ENCODE measurements around the gene TTC9C. TPM values are rescaled to one million over a fixed set of nuclear protein-coding genes. Genes with fewer than 3 reads are reported as not detected.

The TTC9C gene
- total RNA-seq (2021), result 39.7 to 48.7 TPM (median 39.8 TPM) in 3 replicates
- percentile 73 among the genes with signal in this experiment for Bru-seq, nascent RNA
- long read RNA-seq, experiment 1, transcript TTC9C-202 (3 exons, 1,080 nt), result major isoform, 25 of 33 reads
- long read RNA-seq, experiment 1, partial matches to known transcripts, result 2 of 33 reads
- long read RNA-seq, experiment 1, other reads (novel, unspliced or antisense), result 2 of 33 reads
- long read RNA-seq, experiment 2, transcript TTC9C-202 (3 exons, 1,080 nt), result major isoform, 15 of 41 reads
- long read RNA-seq, experiment 2, transcript TTC9C-206 (1 exons, 346 nt), result minor isoform, 10 of 41 reads
- long read RNA-seq, experiment 2, partial matches to known transcripts, result 0 of 41 reads
- long read RNA-seq, experiment 2, other reads (novel, unspliced or antisense), result 13 of 41 reads
- long read RNA-seq, experiment 3, transcript TTC9C-202 (3 exons, 1,080 nt), result major isoform, 32 of 58 reads
- long read RNA-seq, experiment 3, transcript TTC9C-205 (4 exons, 858 nt), result minor isoform, 13 of 58 reads
- long read RNA-seq, experiment 3, partial matches to known transcripts, result 1 of 58 reads
- long read RNA-seq, experiment 3, other reads (novel, unspliced or antisense), result 12 of 58 reads

GRCh38 chr11:62728171-62728988 lies at the start of gene TTC9C:
TTC9C (plus strand) TSS chr11:62728486; CDS start chr11:62728849, 363 bp downstream.
- DNase-seq (ENCODE audit: low spot score), result peak; percentile 78
- Mint-ChIP-seq H3K4me1 (peaks cover 25% of the 10 kb centered on the region), H3K27ac (peak within 1 kb of the TSS; percentile 100), H3K36me3 (peaks cover 33% of the 10 kb centered on the region), H3K4me3 (peak within 1 kb of the TSS; percentile 98), H3K27me3 (ENCODE audit: low read depth) (peaks cover 4% of the 10 kb centered on the region; the same call in 1 of the 2 replicates), H3K9me3 (no peaks in the 10 kb centered on the region)
- ChIA-PET CTCF (interaction anchor here (1.0 to 7.6 kb wide), 16 partner anchors 13 to 1193 kb away, joined by 3 to 59 read pairs (median 4); partner anchors contain the start of genes BSCL2, GNG3, MTA2 and POLR2G), POLR2A (interaction anchor here (1.0 to 4.2 kb wide), 13 partner anchors 19 to 154 kb away, joined by 3 to 34 read pairs (median 8); partner anchors contain the start of genes BSCL2, C11orf98, CSKMT and GNG3)
- peak; percentile 32 for ATAC-seq
- TF ChIP-seq HMGA2 (CRISPR knock-in tag; IDR thresholded peaks at IDR 0.05) (no peak), PRRX2 (CRISPR knock-in tag; IDR thresholded peaks at IDR 0.05) (no peak), NFYB (CRISPR knock-in tag; conservative IDR thresholded peaks at IDR 0.05; ENCODE audit: low read depth) (0 out of 2 replicates have a peak, but pooled peaks have one; percentile 13), TEAD1 (CRISPR knock-in tag; IDR thresholded peaks at IDR 0.05) (peak; percentile 28; the same call in 1 of the 2 replicates), ZMAT4 (CRISPR knock-in tag; IDR thresholded peaks at IDR 0.05) (no peak), OVOL2 (CRISPR knock-in tag; IDR thresholded peaks at IDR 0.05; ENCODE audit: borderline replicate concordance) (no peak), JAZF1 (CRISPR knock-in tag; IDR thresholded peaks at IDR 0.05) (no peak), IRF1 (CRISPR knock-in tag; IDR thresholded peaks at IDR 0.05) (0 out of 2 replicates have a peak, but pooled peaks have one; percentile 48), E2F1 (CRISPR knock-in tag; IDR thresholded peaks at IDR 0.05) (no peak), ZNF671 (CRISPR knock-in tag; IDR thresholded peaks at IDR 0.05) (no peak), ZSCAN18 (CRISPR knock-in tag; IDR thresholded peaks at IDR 0.05) (no peak), MYBL2 (CRISPR knock-in tag; IDR thresholded peaks at IDR 0.05) (peak; percentile 81; the same call in 1 of the 2 replicates), USF1 (CRISPR knock-in tag; IDR thresholded peaks at IDR 0.05) (0 out of 2 replicates have a peak, but pooled peaks have one; percentile 15), SP1 (CRISPR knock-in tag; conservative IDR thresholded peaks at IDR 0.05) (peak; percentile 72), HMGXB4 (CRISPR knock-in tag; IDR thresholded peaks at IDR 0.05) (no peak), JUN (CRISPR knock-in tag; IDR thresholded peaks at IDR 0.05) (no peak), CREB1 (CRISPR knock-in tag; IDR thresholded peaks at IDR 0.05) (no peak), NFATC4 (CRISPR knock-in tag; IDR thresholded peaks at IDR 0.05) (no peak), RORB (CRISPR knock-in tag; IDR thresholded peaks at IDR 0.05) (no peak), CDX4 (CRISPR knock-in tag; IDR thresholded peaks at IDR 0.05; ENCODE audit: borderline replicate concordance) (no peak), TEAD4 (CRISPR knock-in tag; IDR thresholded peaks at IDR 0.05) (no peak), NR2C2 (CRISPR knock-in tag; IDR thresholded peaks at IDR 0.05) (peak; percentile 85), ATF3 (CRISPR knock-in tag; conservative IDR thresholded peaks at IDR 0.05) (no peak), ERG (CRISPR knock-in tag; IDR thresholded peaks at IDR 0.05) (no peak), ELF4 (CRISPR knock-in tag; IDR thresholded peaks at IDR 0.05; ENCODE audit: low read depth) (no peak), ZNF396 (CRISPR knock-in tag; IDR thresholded peaks at IDR 0.05; ENCODE audit: borderline replicate concordance) (no peak), KAT7 (CRISPR knock-in tag; IDR thresholded peaks at IDR 0.05; ENCODE audit: borderline replicate concordance) (no peak)
